Measurements from ENCODE around the gene SH3D19.

The SH3D19 gene

GRCh38 chr4:151227731-151228130 is 97.7 kb downstream of the SH3D19 start:
- no peak for DNase-seq

- no peak for DNase-seq
These were observed 98.2 kb downstream of the SH3D19 start for GRCh38 chr4:151227172-151227571.

GRCh38 chr4:151226004-151226932 is 99.1 kb downstream of the SH3D19 start:
- no peak for DNase-seq

- no peak for DNase-seq
These were observed 101.9 kb downstream of the SH3D19 start for GRCh38 chr4:151223465-151223864.

- no peak for DNase-seq
These were observed 105.5 kb downstream of the SH3D19 start for GRCh38 chr4:151219948-151220347.

GRCh38 chr4:151219091-151219490 is 106.3 kb downstream of the SH3D19 start:
- DNase-seq: no peak

- no peak for DNase-seq
These were observed 107.1 kb downstream of the SH3D19 start for GRCh38 chr4:151218343-151218742.

GRCh38 chr4:151217326-151217725 is 108.1 kb downstream of the SH3D19 start:
- no peak for DNase-seq

- no peak for DNase-seq
These were observed 110.1 kb downstream of the SH3D19 start for GRCh38 chr4:151215295-151215694.

- no peak for DNase-seq
These were observed 117.5 kb downstream of the SH3D19 start for GRCh38 chr4:151207868-151208267.

GRCh38 chr4:151207186-151207585 is 118.2 kb downstream of the SH3D19 start:
- DNase-seq: no peak

GRCh38 chr4:151206241-151207005 is 119.0 kb downstream of the SH3D19 start:
- no peak for DNase-seq

GRCh38 chr4:151205722-151206121 is 119.7 kb downstream of the SH3D19 start:
- DNase-seq: no peak

GRCh38 chr4:151204925-151205524 is 120.4 kb downstream of the SH3D19 start:
- DNase-seq: no peak

GRCh38 chr4:151202851-151203455 is 122.5 kb downstream of the SH3D19 start:
- DNase-seq: no peak

GRCh38 chr4:151202381-151202780 is 123.0 kb downstream of the SH3D19 start:
- DNase-seq: no peak

- no peak for DNase-seq
These were observed 125.8 kb downstream of the SH3D19 start for GRCh38 chr4:151199319-151200190.

GRCh38 chr4:151198748-151199147 is 126.7 kb downstream of the SH3D19 start:
- DNase-seq: no peak

- DNase-seq: no peak
These were observed 128.2 kb downstream of the SH3D19 start for GRCh38 chr4:151197247-151197646.

- no peak for DNase-seq
These were observed 129.6 kb downstream of the SH3D19 start for GRCh38 chr4:151195801-151196200.

- no peak for DNase-seq
These were observed 132.0 kb downstream of the SH3D19 start for GRCh38 chr4:151193414-151193813.
